GM18873 (cell line): ENCODE data around the gene CD151.

Experiments used
- ATAC-seq: cut with Tn5 transposase; IDR thresholded peaks from one replicate; pipeline ENCODE4 v1.9.1; 2021; ENCODE audit warnings: mild to moderate bottlenecking, moderate library complexity, moderate number of reproducible peaks; ENCODE audit not compliant: unreplicated experiment, low FRiP score

The CD151 gene

DNA sequence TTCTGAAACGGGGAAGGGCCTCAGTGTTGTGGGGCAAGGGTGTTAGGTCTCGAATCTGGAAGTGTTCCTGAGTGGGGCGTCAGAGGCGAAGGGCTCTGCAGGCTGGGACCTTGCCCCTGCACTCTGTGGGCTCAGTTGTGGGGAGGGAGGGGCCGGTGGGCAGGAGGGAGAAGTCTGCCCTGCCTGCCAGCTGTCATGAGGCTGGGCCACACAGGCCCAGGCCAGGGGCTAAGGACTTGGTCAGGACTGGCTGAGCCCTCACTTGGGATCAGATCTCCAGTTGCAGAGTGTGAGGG, 4.9 kb upstream of the CD151 start, which contains the start of gene CRACR2B:
Gene CRACR2B (plus strand): TSS at position 23 of the 296 bp plus-strand sequence. CDS start 689 bp downstream, outside the sequence.
- no peak for ATAC-seq

DNA sequence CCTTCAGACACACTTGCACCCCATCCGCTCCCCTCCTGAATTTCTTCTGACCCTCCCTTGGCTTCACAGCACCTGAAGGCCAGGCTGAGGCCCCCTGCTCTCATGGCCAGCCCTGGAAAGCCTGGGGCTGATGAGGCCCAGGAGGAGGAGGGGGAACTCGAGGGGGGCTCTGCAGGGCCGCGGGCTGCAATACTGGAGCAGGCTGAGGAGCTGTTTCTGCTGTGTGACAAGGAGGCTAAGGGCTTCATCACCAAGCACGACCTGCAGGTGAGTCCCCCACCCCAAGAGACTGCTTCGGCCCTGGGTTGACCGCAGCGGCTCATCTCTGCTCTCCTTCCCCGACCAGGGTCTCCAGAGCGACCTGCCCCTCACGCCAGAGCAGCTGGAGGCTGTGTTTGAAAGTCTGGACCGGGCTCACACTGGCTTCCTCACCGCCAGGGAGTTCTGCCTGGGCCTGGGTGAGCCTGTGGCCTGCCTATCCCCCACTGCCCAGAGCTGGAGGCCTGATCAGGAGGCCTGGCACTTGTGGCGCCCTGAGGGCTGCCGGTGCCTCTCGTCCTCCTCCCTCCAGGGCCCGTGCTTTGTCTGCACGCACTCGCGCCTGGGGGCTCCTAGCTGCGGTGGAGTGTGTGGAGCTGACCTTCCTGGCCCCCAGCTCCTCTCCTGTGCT, 4.1 kb upstream of the CD151 start:
- ATAC-seq: no peak

DNA sequence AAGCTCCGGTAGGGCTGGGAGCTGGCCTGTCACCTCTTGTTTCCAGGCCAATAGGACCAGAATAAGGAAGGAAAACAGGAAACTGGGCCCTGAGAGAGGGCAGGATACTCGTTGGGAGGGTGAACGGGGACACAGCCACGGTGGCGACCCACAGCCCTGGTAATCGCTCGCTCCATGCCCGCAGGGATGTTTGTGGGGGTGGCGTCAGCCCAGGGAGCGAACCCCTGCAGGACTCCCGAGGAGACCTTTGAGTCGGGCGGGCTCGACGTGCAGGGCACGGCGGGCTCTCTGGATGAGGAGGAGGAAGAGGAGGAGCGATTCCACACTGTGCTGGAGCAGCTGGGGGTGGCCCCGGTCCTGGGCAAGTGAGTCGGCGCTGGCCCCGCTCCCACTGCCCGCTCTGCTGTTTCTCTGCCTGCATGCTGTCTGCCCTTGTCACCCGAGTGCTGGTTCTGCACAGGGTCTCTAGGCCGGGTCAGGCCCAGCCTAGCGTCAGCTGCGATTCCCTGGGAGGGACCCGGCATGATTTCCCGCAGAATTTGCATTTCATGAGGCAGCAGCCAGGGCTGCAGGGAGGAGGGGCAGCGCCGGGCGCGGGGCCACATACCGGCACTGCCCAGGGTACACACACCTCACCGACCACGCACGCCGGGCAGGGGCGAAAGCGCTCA, 3.4 kb upstream of the CD151 start:
- ATAC-seq: no peak

GRCh38 chr11:829847-830294, 2.9 kb upstream of the CD151 start:
- no peak for ATAC-seq

DNA sequence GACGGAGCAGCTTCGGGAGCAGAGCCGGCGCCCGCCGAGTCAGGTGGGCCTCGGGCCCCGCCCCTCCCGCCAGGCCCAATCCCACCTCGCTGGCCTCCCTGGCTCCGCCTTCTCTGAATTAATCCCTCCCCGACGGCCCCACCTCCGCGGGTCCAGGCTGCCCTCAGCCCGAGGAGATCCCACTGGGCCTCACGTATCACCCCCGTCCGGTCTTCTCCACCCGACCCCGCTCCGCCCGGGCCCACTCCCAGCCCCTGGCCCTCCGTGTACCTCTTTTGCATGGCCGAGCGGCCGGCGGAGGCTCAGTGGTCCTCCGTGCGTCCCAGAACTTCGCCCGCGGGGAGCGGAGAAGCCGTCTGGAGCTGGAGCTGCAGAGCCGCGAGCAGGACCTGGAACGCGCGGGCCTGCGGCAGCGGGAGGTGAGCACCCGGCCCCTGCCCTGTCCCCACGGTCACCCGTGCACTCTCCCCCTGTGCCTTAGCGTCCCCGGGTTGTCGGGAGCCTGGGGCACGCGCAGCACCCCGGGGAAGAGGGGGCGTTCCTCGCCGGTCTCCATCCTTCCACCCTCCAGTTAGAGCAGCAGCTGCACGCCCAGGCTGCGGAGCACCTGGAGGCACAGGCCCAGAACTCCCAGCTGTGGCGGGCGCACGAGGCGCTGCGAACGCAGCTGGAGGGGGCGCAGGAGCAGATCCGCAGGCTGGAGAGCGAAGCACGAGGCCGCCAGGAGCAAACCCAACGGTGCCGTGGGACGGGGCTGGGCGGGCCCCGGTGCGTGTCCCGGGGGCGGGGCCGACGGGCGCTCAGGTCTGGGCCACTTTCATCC, 2.2 kb upstream of the CD151 start:
- ATAC-seq: no peak

- no peak for ATAC-seq
These were observed 1.5 kb upstream of the CD151 start for GRCh38 chr11:831118-831864.

DNA sequence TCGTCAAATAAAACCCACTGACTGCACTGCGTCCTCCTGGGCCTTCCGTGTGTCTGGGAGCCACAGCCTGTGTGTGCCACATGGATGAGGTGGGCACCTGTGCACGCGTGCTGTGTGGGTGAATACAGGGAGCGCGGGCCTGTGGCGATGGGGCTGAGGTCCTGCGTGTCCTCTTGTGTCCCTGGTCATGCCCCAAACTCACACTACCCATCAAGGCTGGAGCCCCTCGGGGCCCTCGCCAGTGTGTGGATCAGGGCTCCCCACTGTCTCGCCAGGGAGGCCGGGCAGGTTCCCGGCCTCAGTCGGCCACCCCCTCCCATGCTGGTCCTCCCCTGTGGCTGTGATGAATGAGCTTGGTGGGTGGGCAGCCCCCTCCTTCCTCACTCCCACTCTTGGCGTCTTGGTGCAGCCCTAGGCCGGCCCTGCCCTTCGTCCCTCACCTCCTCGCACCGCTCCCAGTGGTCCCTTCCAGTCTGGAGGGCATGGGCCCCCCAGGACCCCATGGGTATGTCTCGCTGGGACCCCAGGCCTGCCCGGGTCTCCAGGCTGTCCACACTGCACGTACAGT, 707 bp upstream of the CD151 start:
- no peak for ATAC-seq

GRCh38 chr11:833114-833791, 501 bp downstream of the CD151 start:
- no peak for ATAC-seq

DNA sequence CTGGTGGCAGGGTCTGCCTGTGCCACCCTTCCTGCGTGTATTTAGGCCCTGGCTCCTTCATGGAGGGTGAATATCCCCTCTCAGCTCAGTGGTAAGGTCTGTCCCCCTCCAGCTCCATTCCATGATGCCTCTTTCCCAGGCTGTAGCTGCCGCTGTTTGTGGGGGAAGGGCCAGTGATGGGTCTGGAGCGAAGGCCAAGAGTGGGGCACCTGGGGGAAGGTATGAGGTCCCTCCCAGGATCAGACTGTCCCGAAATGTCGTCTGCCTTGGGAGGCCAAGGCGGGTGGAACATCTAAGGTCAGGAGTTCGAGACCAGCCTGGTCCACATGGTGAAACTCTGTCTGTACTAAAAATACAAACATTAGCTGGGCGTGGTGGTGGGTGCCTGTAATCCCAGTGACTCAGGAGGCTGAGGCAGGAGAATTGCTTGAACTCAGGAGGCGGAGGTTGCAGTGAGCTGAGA, 1.1 kb downstream of the CD151 start:
- ATAC-seq: no peak

GRCh38 chr11:834371-835316, 1.9 kb downstream of the CD151 start:
- no peak for ATAC-seq

- ATAC-seq: no peak
These were observed 3.5 kb downstream of the CD151 start for GRCh38 chr11:836274-836673.

DNA sequence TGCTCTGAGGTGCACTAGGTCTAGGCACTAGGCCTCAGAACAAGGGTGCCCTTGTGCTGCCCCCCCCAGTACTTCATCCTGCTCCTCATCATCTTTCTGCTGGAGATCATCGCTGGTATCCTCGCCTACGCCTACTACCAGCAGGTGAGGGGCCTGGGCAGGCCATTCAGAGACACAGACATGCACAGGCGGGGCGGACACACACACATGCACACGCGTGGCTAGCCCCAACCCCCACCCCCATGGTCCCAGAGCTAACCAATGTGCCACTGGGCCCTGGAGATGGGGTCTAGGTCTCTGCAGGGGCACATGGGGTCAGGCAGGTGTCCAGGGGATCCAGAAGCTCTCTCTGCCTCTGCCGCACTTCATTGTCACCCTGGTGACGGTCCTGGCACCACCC, 3.9 kb downstream of the CD151 start:
- ATAC-seq: no peak

- ATAC-seq: no peak
These were observed 4.6 kb downstream of the CD151 start for GRCh38 chr11:837189-837989.

DNA sequence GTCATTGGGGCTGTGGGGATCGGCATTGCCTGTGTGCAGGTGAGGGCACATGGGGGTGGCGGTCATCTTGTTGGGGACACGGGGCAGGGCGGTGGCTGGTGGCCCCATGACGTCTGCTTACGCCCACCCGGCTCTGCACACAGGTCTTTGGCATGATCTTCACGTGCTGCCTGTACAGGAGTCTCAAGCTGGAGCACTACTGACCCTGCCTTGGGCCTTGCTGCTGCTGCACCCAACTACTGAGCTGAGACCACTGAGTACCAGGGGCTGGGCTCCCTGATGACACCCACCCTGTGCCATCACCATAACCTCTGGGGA, 5.2 kb downstream of the CD151 start:
- ATAC-seq: no peak

- ATAC-seq: no peak
These were observed 5.9 kb downstream of the CD151 start for GRCh38 chr11:838441-839279.

DNA sequence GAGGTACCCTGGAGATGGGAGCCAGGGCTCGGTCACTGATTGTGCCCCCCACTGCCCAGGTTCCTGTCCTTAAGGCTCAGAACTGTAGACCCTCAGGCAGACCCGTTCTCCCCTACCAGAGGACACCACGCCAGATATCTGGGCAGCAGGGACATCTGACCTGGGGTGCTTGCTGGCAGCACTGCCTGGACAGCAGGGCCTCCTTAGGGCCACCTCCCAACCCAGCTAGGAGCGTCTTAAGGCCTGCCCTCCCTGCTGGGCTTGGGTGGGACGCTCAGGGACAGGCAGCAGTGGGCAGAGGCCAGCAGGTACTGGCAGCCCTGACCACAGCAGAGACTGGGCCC, 6.5 kb downstream of the CD151 start:
- ATAC-seq: no peak

GRCh38 chr11:839875-840617, 7.3 kb downstream of the CD151 start:
- no peak for ATAC-seq
